GM12865 (cell line): ENCODE data around the gene CHAF1A.

Experiments used
- DNase-seq: peaks from one replicate; pipeline ENCODE4 v3.0.0; 2010; ENCODE audit warnings: low read depth
- H3K4me3 ChIP-seq: 2 replicates; pipeline ENCODE4 v1.5.1; 2011; ENCODE audit warnings: mild to moderate bottlenecking, low read depth, low read length, control low read depth
- CTCF ChIP-seq: IDR thresholded peaks from 2 replicates; pipeline ENCODE4 v1.5.1; 2011; ENCODE audit warnings: low read length, control low read depth, low read depth, inconsistent platforms; ENCODE audit not compliant: insufficient read depth; ENCODE audit errors: missing control alignments

CHAF1A gene

GRCh38 chr19:4428326-4428975 is 26.0 kb downstream of the CHAF1A start:
- no peak overlapping the region for H3K4me3 ChIP-seq
- no peak for TF ChIP-seq CTCF
- no peak for DNase-seq

DNA sequence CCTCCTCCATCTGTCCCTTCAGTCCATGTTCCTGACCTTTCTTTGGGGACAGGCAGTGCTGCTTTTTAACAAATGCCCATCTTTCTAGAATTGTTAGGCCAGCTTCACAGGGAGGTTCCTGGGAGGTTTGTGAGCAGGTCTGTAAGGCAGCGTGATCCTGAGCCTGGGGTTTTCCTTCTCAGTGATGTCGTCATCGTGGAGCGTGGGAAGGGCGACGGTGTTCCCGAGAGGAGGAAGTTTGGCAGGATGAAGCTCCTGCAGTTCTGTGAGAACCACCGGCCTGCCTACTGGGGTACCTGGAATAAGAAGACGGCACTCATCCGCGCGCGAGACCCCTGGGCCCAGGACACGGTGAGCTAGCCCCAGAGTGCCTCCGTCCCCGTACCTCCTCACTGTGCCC is 26.8 kb downstream of the CHAF1A start:
- H3K4me3 ChIP-seq = no peak overlapping the region
- TF ChIP-seq CTCF = no peak
- DNase-seq = no peak

DNA sequence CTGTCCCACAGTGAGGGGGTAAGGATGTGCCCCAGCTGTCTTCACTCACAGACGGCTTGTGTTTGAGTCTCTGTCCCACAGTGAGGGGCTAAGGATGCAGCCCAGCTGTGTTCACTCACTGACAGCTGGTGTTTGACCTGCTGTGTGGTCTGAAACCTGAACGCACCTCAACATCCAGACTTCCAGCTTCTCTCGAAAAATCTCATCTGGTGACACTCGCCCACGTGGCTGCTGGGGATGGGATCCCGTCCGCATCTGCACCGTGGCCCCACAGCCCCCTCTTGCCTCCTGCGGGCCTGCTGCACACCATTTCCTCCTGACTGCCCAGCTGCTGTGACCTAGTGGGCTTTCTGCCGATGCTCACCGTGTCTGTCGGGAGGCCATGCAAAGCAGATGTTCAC is 27.3 kb downstream of the CHAF1A start:
- TF ChIP-seq CTCF = no peak
- no peak for DNase-seq
- H3K4me3 ChIP-seq = no peak overlapping the region

- peak; percentile 36 for DNase-seq
- no peak overlapping the region for H3K4me3 ChIP-seq
- no peak for TF ChIP-seq CTCF
Measured at GRCh38 chr19:4430760-4431159, 28.3 kb downstream of the CHAF1A start.

GRCh38 chr19:4431296-4431695 is 28.9 kb downstream of the CHAF1A start:
- no peak for TF ChIP-seq CTCF
- no peak overlapping the region for H3K4me3 ChIP-seq
- no peak for DNase-seq

DNA sequence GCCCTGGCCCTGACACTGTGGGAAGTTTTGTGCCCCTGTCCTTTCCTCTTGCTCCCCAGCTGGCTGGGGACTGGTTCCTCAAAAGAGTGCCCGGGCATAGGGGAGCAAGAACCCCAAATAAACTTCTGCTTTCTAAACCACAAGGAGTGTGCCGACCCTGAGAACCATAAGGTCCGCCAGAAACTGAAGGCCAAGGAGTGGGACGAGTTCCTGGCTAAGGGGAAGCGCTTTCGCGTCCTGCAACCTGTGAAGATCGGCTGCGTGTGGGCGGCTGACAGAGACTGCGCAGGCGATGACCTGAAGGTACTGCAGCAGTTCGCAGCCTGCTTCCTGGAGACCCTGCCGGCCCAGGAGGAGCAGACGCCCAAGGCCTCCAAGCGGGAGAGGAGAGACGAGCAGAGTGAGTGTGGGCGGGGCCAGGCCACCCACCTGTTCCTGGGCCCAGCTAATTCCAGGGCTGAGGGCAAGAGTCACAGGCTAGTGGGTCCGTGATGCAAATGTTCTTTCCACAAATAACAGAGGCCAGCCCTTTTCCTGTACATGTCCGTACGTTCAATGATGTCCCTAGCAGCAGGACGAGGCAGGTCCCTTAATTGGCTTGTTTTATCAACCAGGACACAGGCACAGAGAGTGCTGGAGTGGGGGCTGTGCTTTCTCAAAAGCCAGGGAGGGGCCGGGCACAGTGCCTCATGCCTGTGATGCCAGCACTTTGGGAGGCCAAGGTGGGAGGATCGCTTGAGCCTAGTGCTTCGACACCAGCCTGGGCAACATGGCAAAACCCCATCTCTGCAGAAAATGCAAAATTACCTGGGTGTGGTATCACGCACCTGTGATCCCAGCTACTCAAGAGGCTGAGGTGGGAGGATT is 29.6 kb downstream of the CHAF1A start:
- H3K4me3 ChIP-seq = no peak overlapping the region
- no peak for TF ChIP-seq CTCF
- DNase-seq = peak; percentile 39
